Activated CD4-positive, alpha-beta memory T cell treated with anti-CD3 and anti-CD28 coated beads, Interleukin-2, amount 10 ng/mL, durations not matched to agents 7 days and 5 days (primary cell): Measurements from ENCODE around the gene MAPK13. TPM values are rescaled to one million over a fixed set of nuclear protein-coding genes. Genes with fewer than 3 reads are reported as not detected.

Experiments
- CTCF ChIA-PET: fragments of 350-600 bp; sonication (Branson Sonifier 250); formaldehyde crosslinking; loops from one replicate; lab custom pipeline; 2021; ENCODE audit warnings: antibody characterized with exemption, inconsistent platforms; lab: Charles Lee
- POLR2A ChIA-PET: fragments of 350-600 bp; sonication (Branson Sonifier 250); formaldehyde crosslinking; loops from one replicate; lab custom pipeline; 2021; ENCODE audit warnings: antibody characterized with exemption; lab: Charles Lee
- DNase-seq: peaks from one replicate; pipeline ENCODE4 v3.0.0-alpha.2; 2020
- H3K27ac Mint-ChIP-seq: one replicate; pipeline ENCODE4 v1.8.0; 2021; ENCODE audit warnings: mild to moderate bottlenecking, mixed read lengths
- H3K27me3 Mint-ChIP-seq: one replicate; pipeline ENCODE4 v1.8.0; 2021; ENCODE audit warnings: mixed read lengths
- H3K36me3 Mint-ChIP-seq: one replicate; pipeline ENCODE4 v1.8.0; 2021; ENCODE audit warnings: low read depth, mixed read lengths
- H3K4me1 Mint-ChIP-seq: one replicate; pipeline ENCODE4 v1.8.0; 2021; ENCODE audit warnings: mixed read lengths
- H3K4me3 Mint-ChIP-seq: one replicate; pipeline ENCODE4 v1.8.0; 2021; ENCODE audit warnings: mild to moderate bottlenecking, mixed read lengths
- H3K9me3 Mint-ChIP-seq: one replicate; pipeline ENCODE4 v1.8.0; 2021; ENCODE audit warnings: mixed read lengths
- total RNA-seq, 2 experiments: library from RNA; stranded (reverse); gene quantifications; one replicate each; pipeline ENCODE4 v1.2.3, GENCODE V29; 2021

MAPK13 gene
- total RNA-seq, 2 experiments from 2014 or later, result 53.7 to 56.2 TPM

GRCh38 chr6:36116066-36116864, 14.0 kb upstream of the MAPK13 start:
- H3K36me3 Mint-ChIP-seq, result peaks cover 65% of the 10 kb centered on the region
- ChIA-PET POLR2A (interaction anchor here (0.9 to 2.3 kb wide), 3 partner anchors 15 to 89 kb away, joined by 3 to 6 read pairs (median 3); partner anchors contain the start of gene MAPK14), CTCF (interaction anchor here (1.2 kb wide), 1 partner anchor 21 kb away, joined by 3 read pairs; no protein-coding TSS in a partner anchor)
- H3K4me1 Mint-ChIP-seq, result peaks cover 88% of the 10 kb centered on the region
- no peaks in the 10 kb centered on the region for H3K27me3 Mint-ChIP-seq
- no peak for DNase-seq
- H3K4me3 Mint-ChIP-seq, result no peak overlapping the region
- H3K9me3 Mint-ChIP-seq, result no peaks in the 10 kb centered on the region
- peak overlapping the region; percentile 71 for H3K27ac Mint-ChIP-seq

DNA sequence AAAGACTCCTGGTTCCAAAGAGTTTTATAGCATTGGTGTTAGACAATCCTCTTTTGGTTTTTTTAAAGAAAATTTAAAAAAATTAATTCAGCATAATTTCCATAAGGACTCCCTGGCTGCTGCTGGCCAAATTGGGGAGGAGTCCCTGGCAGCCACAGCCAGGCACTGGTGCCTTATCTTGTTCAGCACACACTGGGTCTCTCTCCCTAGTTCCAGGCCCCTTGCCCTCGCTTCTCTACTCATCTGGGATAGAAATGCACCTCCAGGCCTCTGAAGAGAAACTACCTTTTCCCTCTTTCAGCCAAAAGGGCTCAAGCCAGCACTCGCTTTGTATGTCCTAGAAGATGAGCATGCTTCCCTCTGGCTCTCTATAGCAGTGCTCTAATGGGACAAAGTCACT, 13.4 kb upstream of the MAPK13 start:
- H3K36me3 Mint-ChIP-seq, result peaks cover 59% of the 10 kb centered on the region
- no peaks in the 10 kb centered on the region for H3K27me3 Mint-ChIP-seq
- DNase-seq, result no peak
- H3K27ac Mint-ChIP-seq, result peak overlapping the region; percentile 100
- ChIA-PET CTCF (no interaction called here), POLR2A (no interaction called here)
- peaks cover 94% of the 10 kb centered on the region for H3K4me1 Mint-ChIP-seq
- H3K4me3 Mint-ChIP-seq, result no peak overlapping the region
- no peaks in the 10 kb centered on the region for H3K9me3 Mint-ChIP-seq

DNA sequence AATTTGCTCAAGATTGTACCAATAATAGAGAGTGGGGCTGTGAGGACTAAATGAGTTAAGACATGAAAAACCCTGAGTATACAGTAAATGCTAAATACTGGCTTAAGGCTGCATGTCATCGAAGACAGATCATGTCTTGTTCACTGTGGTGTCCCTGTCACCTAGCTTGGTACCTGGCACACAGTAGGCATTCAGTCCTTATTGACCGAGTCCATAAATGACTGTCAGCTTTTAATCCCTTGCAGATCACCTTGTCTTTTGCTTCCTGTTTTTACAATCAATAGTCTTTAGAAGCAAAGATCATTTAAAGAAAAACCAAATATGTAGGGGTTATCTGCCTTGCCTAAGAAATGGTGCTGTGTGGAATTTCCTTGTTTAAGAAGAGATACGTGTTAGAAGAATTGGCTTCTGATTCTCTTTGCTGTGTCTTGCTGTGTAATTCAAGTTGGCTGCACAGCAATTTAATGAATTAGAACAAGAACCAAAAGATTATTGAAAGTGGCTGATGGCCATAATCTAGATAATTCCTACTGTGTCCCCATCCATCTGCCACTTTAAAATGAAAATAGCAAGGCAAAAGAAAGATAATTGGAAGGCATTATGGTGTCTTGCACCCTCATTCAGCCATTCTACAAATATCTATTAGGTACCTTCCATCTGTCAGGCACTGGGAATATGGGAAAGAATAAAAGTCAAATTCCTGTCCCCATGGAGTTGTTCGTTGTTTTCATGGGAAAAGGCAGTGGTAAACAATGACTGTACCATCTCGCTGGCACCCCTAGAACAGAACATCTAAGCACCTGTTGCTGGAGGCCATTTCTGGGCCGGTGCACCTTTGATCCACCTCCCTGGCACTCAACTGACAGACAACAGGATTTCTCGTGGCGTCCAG, 12.4 kb upstream of the MAPK13 start:
- Mint-ChIP-seq H3K36me3 (peaks cover 52% of the 10 kb centered on the region), H3K4me1 (peaks cover 97% of the 10 kb centered on the region), H3K27ac (peak overlapping the region; percentile 100), H3K27me3 (no peaks in the 10 kb centered on the region), H3K9me3 (no peaks in the 10 kb centered on the region), H3K4me3 (peak overlapping the region; percentile 49)
- ChIA-PET POLR2A (interaction anchor here (0.7 to 6.4 kb wide), 7 partner anchors 9 to 90 kb away, joined by 3 to 148 read pairs (median 4); partner anchors contain the start of genes MAPK13 and MAPK14), CTCF (interaction anchor here (2.0 kb wide), 1 partner anchor 13 kb away, joined by 7 read pairs; no protein-coding TSS in a partner anchor)
- no peak for DNase-seq

- H3K4me1 Mint-ChIP-seq, result peaks cover 98% of the 10 kb centered on the region
- ChIA-PET CTCF (interaction anchor here (0.6 to 2.0 kb wide), 3 partner anchors 13 to 93 kb away, joined by 3 to 7 read pairs (median 3); partner anchors contain the start of gene MAPK14), POLR2A (interaction anchor here (0.7 to 6.4 kb wide), 12 partner anchors 8 to 91 kb away, joined by 3 to 148 read pairs (median 4); partner anchors contain the start of genes MAPK13 and MAPK14)
- peak overlapping the region; percentile 100 for H3K27ac Mint-ChIP-seq
- DNase-seq, result peak; percentile 87
- H3K36me3 Mint-ChIP-seq, result peaks cover 46% of the 10 kb centered on the region
- no peaks in the 10 kb centered on the region for H3K9me3 Mint-ChIP-seq
- H3K4me3 Mint-ChIP-seq, result peak overlapping the region; percentile 49
- no peaks in the 10 kb centered on the region for H3K27me3 Mint-ChIP-seq
Measured at GRCh38 chr6:36118550-36119107, 11.7 kb upstream of the MAPK13 start.

DNA sequence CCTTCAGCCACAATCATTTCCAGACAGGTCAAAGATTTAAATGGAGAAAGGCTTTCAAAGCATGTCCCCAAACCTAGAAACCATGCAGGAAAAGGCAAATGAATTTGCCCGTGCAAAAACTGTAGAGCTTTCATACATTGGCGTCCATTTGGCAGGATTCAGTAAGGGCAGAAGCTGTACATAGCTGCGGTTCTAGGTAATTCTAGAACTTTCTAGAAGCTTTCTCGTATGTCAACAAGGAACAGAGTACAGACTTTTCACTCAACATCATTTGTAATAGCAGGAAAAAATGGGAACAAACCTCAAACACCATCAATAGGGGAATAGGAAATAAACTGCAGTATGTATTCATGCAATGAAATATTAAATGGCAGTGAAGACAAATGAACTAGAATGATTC, 11.1 kb upstream of the MAPK13 start:
- no peak for DNase-seq
- Mint-ChIP-seq H3K27me3 (no peaks in the 10 kb centered on the region), H3K27ac (peak overlapping the region; percentile 100), H3K9me3 (no peaks in the 10 kb centered on the region), H3K4me3 (no peak overlapping the region), H3K4me1 (peaks cover 97% of the 10 kb centered on the region), H3K36me3 (peaks cover 41% of the 10 kb centered on the region)
- POLR2A ChIA-PET, result interaction anchor here (0.7 to 6.4 kb wide), 8 partner anchors 8 to 91 kb away, joined by 3 to 148 read pairs (median 4); partner anchors contain the start of genes MAPK13 and MAPK14
- CTCF ChIA-PET, result interaction anchor here (1.0 to 2.0 kb wide), 2 partner anchors 12 to 93 kb away, joined by 3 to 7 read pairs; no protein-coding TSS in a partner anchor

GRCh38 chr6:36120018-36120417, 10.3 kb upstream of the MAPK13 start:
- DNase-seq, result no peak
- Mint-ChIP-seq H3K4me3 (peak overlapping the region; percentile 78), H3K36me3 (peaks cover 41% of the 10 kb centered on the region), H3K9me3 (no peaks in the 10 kb centered on the region), H3K27me3 (no peaks in the 10 kb centered on the region), H3K4me1 (peaks cover 95% of the 10 kb centered on the region), H3K27ac (peak overlapping the region; percentile 100)
- CTCF ChIA-PET, result interaction anchor here (1.5 to 3.8 kb wide), 8 partner anchors 11 to 91 kb away, joined by 3 to 47 read pairs (median 10); partner anchors contain the start of gene MAPK14
- POLR2A ChIA-PET, result interaction anchor here (0.6 to 6.4 kb wide), 20 partner anchors 11 to 478 kb away, joined by 3 to 148 read pairs (median 10); partner anchors contain the start of genes BRPF3, KCTD20, MAPK13 and MAPK14

DNA sequence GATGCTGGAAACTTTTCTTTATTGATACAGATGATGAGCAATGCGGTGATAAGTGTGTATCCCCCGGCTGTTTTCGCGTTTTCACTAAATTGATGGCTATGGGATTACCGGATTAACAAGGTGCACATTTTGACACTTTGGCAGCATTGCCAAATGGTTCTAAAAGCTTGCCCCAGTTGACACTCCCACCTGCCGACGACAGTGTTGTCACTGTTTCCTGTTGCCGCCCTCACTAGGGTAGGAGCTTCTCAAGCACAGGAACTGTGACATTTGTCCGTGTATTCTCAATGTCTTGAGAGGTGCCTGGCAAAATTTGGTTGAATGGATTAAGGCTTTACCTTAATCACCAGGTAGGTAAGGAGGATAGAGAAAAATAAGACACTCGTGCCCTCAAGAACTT, 9.8 kb upstream of the MAPK13 start:
- Mint-ChIP-seq H3K4me1 (peaks cover 93% of the 10 kb centered on the region), H3K27me3 (no peaks in the 10 kb centered on the region), H3K4me3 (peak overlapping the region; percentile 78), H3K27ac (peak overlapping the region; percentile 100), H3K9me3 (no peaks in the 10 kb centered on the region), H3K36me3 (peaks cover 41% of the 10 kb centered on the region)
- peak; percentile 87 for DNase-seq
- ChIA-PET CTCF (interaction anchor here (1.2 to 3.8 kb wide), 9 partner anchors 13 to 92 kb away, joined by 3 to 47 read pairs (median 9); partner anchors contain the start of gene MAPK14), POLR2A (interaction anchor here (0.6 to 6.4 kb wide), 25 partner anchors 7 to 562 kb away, joined by 3 to 148 read pairs (median 4); partner anchors contain the start of genes BRPF3, KCTD20, MAPK13 and MAPK14)

DNA sequence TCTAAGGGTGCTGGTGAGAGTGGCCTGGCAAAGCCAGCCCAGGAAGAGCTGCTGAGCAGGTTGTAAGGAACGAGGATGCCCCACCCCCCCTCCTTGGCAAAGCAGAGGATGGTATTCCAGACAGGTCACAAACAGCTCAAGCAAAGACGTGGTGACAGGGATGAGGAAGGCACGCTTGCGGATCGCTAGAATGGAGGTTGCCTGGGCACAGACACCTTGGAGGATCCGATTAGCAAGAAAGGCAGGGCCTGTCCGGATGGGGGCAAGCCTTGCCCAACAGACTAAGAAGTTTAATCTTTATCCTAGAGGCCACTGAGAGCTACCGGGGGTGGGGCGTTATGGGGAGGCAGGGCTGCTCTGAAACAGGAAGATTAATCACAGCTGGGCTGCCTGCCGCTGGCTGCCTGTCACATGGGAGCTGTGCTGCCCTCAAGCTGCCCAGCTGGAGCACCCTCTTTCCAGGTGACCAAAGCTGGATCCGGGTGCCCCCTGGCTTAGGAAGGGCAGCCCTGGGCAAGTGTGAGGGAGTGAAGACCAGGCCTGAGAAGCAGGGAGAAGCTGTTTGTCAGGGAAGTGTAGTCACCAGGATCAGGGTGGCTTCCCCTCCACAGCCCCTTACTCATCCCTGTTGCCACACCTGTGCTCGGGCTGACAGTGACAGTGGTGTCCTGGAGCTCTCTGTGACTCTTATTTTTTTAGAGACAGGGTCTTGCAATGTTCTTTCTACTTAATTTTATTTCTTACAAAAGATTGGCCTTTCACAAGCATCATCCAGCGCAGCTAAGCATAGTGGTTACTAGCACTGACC, 9.1 kb upstream of the MAPK13 start:
- peak overlapping the region; percentile 78 for H3K4me3 Mint-ChIP-seq
- CTCF ChIA-PET, result interaction anchor here (0.9 to 3.8 kb wide), 12 partner anchors 10 to 105 kb away, joined by 3 to 47 read pairs (median 8); partner anchors contain the start of gene MAPK14
- no peaks in the 10 kb centered on the region for H3K9me3 Mint-ChIP-seq
- POLR2A ChIA-PET, result interaction anchor here (0.5 to 6.4 kb wide), 31 partner anchors 8 to 653 kb away, joined by 3 to 148 read pairs (median 4); partner anchors contain the start of genes BRPF3, KCTD20, MAPK13 and MAPK14
- peak; percentile 83 for DNase-seq
- H3K27me3 Mint-ChIP-seq, result no peaks in the 10 kb centered on the region
- H3K27ac Mint-ChIP-seq, result peak overlapping the region; percentile 100
- H3K4me1 Mint-ChIP-seq, result peaks cover 91% of the 10 kb centered on the region
- H3K36me3 Mint-ChIP-seq, result peaks cover 38% of the 10 kb centered on the region

GRCh38 chr6:36121787-36122494, 8.4 kb upstream of the MAPK13 start:
- H3K4me1 Mint-ChIP-seq, result peaks cover 91% of the 10 kb centered on the region
- peaks cover 32% of the 10 kb centered on the region for H3K36me3 Mint-ChIP-seq
- H3K27ac Mint-ChIP-seq, result peak overlapping the region; percentile 100
- ChIA-PET POLR2A (interaction anchor here (0.5 to 6.4 kb wide), 25 partner anchors 10 to 653 kb away, joined by 3 to 148 read pairs (median 4); partner anchors contain the start of genes BRPF3, MAPK13, MAPK14 and RPL10A), CTCF (interaction anchor here (0.6 to 3.8 kb wide), 14 partner anchors 10 to 105 kb away, joined by 3 to 47 read pairs (median 6); partner anchors contain the start of gene MAPK14)
- H3K9me3 Mint-ChIP-seq, result no peaks in the 10 kb centered on the region
- no peaks in the 10 kb centered on the region for H3K27me3 Mint-ChIP-seq
- DNase-seq, result no peak
- no peak overlapping the region for H3K4me3 Mint-ChIP-seq

- no peaks in the 10 kb centered on the region for H3K9me3 Mint-ChIP-seq
- H3K27me3 Mint-ChIP-seq, result no peaks in the 10 kb centered on the region
- CTCF ChIA-PET, result interaction anchor here (0.9 to 3.8 kb wide), 5 partner anchors 11 to 107 kb away, joined by 3 to 47 read pairs (median 3); partner anchors contain the start of gene MAPK14
- DNase-seq, result no peak
- H3K36me3 Mint-ChIP-seq, result peaks cover 25% of the 10 kb centered on the region
- no peak overlapping the region for H3K4me3 Mint-ChIP-seq
- POLR2A ChIA-PET, result interaction anchor here (2.3 to 6.4 kb wide), 5 partner anchors 9 to 94 kb away, joined by 14 to 148 read pairs (median 81); partner anchors contain the start of genes BRPF3, MAPK13 and MAPK14
- H3K27ac Mint-ChIP-seq, result peak overlapping the region; percentile 71
- H3K4me1 Mint-ChIP-seq, result peaks cover 87% of the 10 kb centered on the region
Measured at GRCh38 chr6:36122495-36123269, 7.6 kb upstream of the MAPK13 start.
